Rectal smooth muscle tissue (tissue), 1 donor: ENCODE results near the gene FOXK2.
A peak's percentile ranks its signal among the peaks of the same experiment; 100 is the strongest.

Experiments
- H3K27ac ChIP-seq: one replicate; pipeline ENCODE4 v1.7.0; 2013; ENCODE audit warnings: low read depth, low read length, inconsistent platforms
- H3K27me3 ChIP-seq: one replicate; pipeline ENCODE4 v1.7.0; 2013; ENCODE audit warnings: low read length; ENCODE audit not compliant: control insufficient read depth, insufficient read depth
- H3K36me3 ChIP-seq: one replicate; pipeline ENCODE4 v1.7.0; 2013; ENCODE audit warnings: low read length; ENCODE audit not compliant: control insufficient read depth, insufficient read depth
- H3K4me1 ChIP-seq: one replicate; pipeline ENCODE4 v1.7.0; 2013; ENCODE audit warnings: low read length; ENCODE audit not compliant: control insufficient read depth, insufficient read depth
- H3K4me3 ChIP-seq: one replicate; pipeline ENCODE4 v1.7.0; 2013; ENCODE audit warnings: low read length
- H3K9ac ChIP-seq: one replicate; pipeline ENCODE4 v1.7.0; 2013; ENCODE audit warnings: low read length

FOXK2 gene

GRCh38 chr17:82518826-82519810 lies at the start of gene FOXK2:
TSS of gene FOXK2 (plus strand) at chr17:82519732. CDS start at chr17:82519889, 157 bp downstream.
- H3K9ac ChIP-seq: peak within 1 kb of the TSS; percentile 62
- peak within 1 kb of the TSS; percentile 94 for H3K27ac ChIP-seq
- H3K4me1 ChIP-seq: no peaks in the 10 kb centered on the region
- no peaks in the 10 kb centered on the region for H3K27me3 ChIP-seq
- peak within 1 kb of the TSS; percentile 75 for H3K4me3 ChIP-seq
- no peaks in the 10 kb centered on the region for H3K36me3 ChIP-seq

GRCh38 chr17:82470065-82470464 lies 49.5 kb upstream of the FOXK2 start:
- no peaks in the 10 kb centered on the region for H3K4me1 ChIP-seq
- no peak overlapping the region for H3K27ac ChIP-seq
- H3K27me3 ChIP-seq: no peaks in the 10 kb centered on the region
- no peak overlapping the region for H3K9ac ChIP-seq
- H3K36me3 ChIP-seq: peaks cover 27% of the 10 kb centered on the region
- no peak overlapping the region for H3K4me3 ChIP-seq

GRCh38 chr17:82474223-82475010 lies 45.1 kb upstream of the FOXK2 start:
- H3K4me1 ChIP-seq: no peaks in the 10 kb centered on the region
- no peak overlapping the region for H3K9ac ChIP-seq
- H3K36me3 ChIP-seq: peaks cover 17% of the 10 kb centered on the region
- no peak overlapping the region for H3K4me3 ChIP-seq
- no peak overlapping the region for H3K27ac ChIP-seq
- H3K27me3 ChIP-seq: no peaks in the 10 kb centered on the region

GRCh38 chr17:82475458-82475857 lies 44.1 kb upstream of the FOXK2 start:
- no peak overlapping the region for H3K4me3 ChIP-seq
- H3K36me3 ChIP-seq: peaks cover 18% of the 10 kb centered on the region
- H3K9ac ChIP-seq: no peak overlapping the region
- no peak overlapping the region for H3K27ac ChIP-seq
- H3K4me1 ChIP-seq: no peaks in the 10 kb centered on the region
- no peaks in the 10 kb centered on the region for H3K27me3 ChIP-seq

DNA sequence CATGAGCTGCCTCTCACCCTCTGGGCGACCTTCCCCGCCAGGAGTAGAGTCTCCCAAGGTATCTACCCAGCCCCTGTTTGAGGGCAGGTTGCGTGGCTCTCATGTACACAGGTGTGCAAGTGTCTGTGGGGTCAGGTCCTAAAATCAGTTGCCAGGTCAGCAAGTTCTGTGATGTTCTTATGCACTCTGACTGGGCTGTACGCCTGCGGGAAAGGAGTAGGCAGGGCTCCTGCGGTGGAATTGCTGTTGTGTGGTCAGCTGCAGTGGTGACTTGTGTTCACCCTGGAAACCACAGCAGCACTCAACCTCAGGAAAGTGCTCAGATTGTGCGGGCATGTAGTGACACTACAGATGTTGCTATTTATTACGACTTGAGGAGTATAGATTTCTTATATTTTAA lies 41.6 kb upstream of the FOXK2 start:
- Histone ChIP-seq H3K9ac (no peak overlapping the region), H3K4me3 (no peak overlapping the region), H3K36me3 (peaks cover 14% of the 10 kb centered on the region), H3K27ac (no peak overlapping the region), H3K27me3 (no peaks in the 10 kb centered on the region), H3K4me1 (no peaks in the 10 kb centered on the region)

DNA sequence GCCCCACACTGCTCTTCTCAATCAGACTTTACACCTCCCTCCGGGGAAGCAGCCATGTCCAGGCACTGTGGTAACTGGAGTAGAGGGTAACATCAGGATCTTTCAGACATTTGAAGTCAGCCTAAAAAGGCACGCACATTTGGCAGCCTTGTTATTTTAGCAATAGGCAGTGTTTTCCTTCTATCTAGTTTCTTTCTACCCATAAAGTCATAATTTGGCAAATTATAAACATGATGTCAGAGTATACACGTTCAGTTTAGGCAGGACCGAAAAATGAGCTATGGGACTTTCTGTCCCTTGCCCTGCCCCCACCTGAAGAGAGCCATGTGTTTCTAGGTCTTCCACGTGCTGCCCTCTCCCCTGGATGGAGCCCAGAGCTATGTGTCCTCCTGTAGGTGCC lies 39.9 kb upstream of the FOXK2 start:
- Histone ChIP-seq H3K27ac (no peak overlapping the region), H3K4me3 (no peak overlapping the region), H3K27me3 (no peaks in the 10 kb centered on the region), H3K36me3 (peaks cover 20% of the 10 kb centered on the region), H3K9ac (no peak overlapping the region), H3K4me1 (no peaks in the 10 kb centered on the region)

- Histone ChIP-seq H3K27me3 (no peaks in the 10 kb centered on the region), H3K4me1 (no peaks in the 10 kb centered on the region), H3K36me3 (peaks cover 19% of the 10 kb centered on the region), H3K27ac (no peak overlapping the region), H3K9ac (no peak overlapping the region), H3K4me3 (no peak overlapping the region)
Measured at GRCh38 chr17:82480318-82480717, 39.2 kb upstream of the FOXK2 start.

DNA sequence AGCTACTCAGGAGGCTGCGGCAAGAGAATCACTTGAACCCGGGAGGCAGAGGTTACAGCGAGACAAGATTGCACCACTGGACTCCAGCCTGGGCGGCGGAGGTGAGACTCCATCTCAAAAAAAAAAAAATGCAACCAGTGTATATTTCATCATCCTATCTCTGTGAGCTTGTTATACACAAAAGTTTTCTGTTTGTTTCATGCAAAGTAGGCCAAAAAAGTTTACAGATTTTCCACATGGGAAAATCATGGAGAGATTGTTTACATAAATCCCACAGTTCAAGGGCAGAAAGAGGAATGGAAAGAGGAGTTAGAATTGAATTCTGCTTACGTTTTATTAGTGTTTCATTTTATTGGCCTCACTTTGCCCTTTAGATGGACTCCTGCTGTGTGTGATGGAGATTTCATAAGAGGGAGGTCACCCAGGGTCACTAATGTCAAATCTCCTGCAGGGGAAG lies 36.3 kb upstream of the FOXK2 start:
- H3K4me3 ChIP-seq: no peak overlapping the region
- peaks cover 32% of the 10 kb centered on the region for H3K36me3 ChIP-seq
- H3K27ac ChIP-seq: no peak overlapping the region
- no peak overlapping the region for H3K9ac ChIP-seq
- no peaks in the 10 kb centered on the region for H3K4me1 ChIP-seq
- no peaks in the 10 kb centered on the region for H3K27me3 ChIP-seq

DNA sequence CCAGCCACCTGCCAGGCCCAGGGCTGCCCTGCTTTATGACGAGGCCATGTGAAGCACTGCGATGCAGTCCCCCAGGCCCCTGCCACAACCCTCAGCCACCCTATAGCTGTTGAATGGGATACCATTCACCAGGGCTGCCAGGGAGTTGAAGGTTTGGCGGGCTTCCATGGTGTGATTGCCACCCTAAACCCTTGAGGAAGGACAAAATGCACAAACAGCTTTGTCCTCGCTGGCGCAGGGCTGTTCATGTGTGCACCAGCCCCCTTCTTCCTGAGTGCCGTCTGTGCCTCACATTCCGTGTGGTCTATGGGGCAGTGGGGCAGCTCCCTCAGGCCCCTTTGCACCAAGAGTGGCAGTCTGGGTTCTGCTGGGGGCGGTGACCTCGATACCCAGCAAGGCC lies 35.7 kb upstream of the FOXK2 start:
- no peak overlapping the region for H3K9ac ChIP-seq
- H3K36me3 ChIP-seq: peaks cover 30% of the 10 kb centered on the region
- no peak overlapping the region for H3K27ac ChIP-seq
- H3K4me3 ChIP-seq: no peak overlapping the region
- no peaks in the 10 kb centered on the region for H3K27me3 ChIP-seq
- no peaks in the 10 kb centered on the region for H3K4me1 ChIP-seq

GRCh38 chr17:82486231-82487094 lies 33.1 kb upstream of the FOXK2 start:
- Histone ChIP-seq H3K4me3 (no peak overlapping the region), H3K27me3 (no peaks in the 10 kb centered on the region), H3K27ac (no peak overlapping the region), H3K36me3 (peaks cover 21% of the 10 kb centered on the region), H3K4me1 (no peaks in the 10 kb centered on the region), H3K9ac (no peak overlapping the region)

GRCh38 chr17:82487910-82488309 lies 31.6 kb upstream of the FOXK2 start:
- Histone ChIP-seq H3K9ac (no peak overlapping the region), H3K4me3 (no peak overlapping the region), H3K36me3 (peaks cover 21% of the 10 kb centered on the region), H3K4me1 (no peaks in the 10 kb centered on the region), H3K27me3 (no peaks in the 10 kb centered on the region), H3K27ac (no peak overlapping the region)

DNA sequence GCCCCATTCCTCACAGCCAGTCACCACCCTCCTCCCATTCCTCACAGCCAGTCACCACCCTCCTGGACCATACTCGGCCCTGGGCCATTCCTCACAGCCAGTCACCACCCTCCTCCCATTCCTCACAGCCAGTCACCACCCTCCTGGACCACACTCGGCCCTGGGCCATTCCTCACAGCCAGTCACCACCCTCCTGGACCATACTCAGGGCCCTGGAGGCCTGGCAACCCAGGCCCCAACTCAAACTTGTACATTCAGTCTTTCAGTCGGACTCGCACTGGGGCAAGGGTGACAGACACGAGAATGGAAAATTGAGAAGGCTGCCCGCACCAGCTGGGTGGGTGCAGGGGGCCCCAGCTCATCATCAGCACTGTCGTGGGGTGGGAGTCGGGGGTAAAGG lies 30.4 kb upstream of the FOXK2 start:
- no peak overlapping the region for H3K27ac ChIP-seq
- H3K36me3 ChIP-seq: peaks cover 17% of the 10 kb centered on the region

More for the DNA sequence above, 30.4 kb upstream of the FOXK2 start:
- H3K4me3 ChIP-seq: no peak overlapping the region
- H3K27me3 ChIP-seq: no peaks in the 10 kb centered on the region
- H3K9ac ChIP-seq: no peak overlapping the region
- H3K4me1 ChIP-seq: no peaks in the 10 kb centered on the region
